B cell (primary cell): Measurements from ENCODE around the gene RRP12. TPM values are rescaled to one million over a fixed set of nuclear protein-coding genes. Genes with fewer than 3 reads are reported as not detected.
A peak's percentile ranks its signal among the peaks of the same experiment; 100 is the strongest.

Experiments used
- ATAC-seq: fragments of 200-7000 bp; cut with Tn5 transposase; one replicate; pipeline ENCODE4 v1.10.0; 2021; ENCODE audit warnings: low read depth, mild to moderate bottlenecking, moderate number of reproducible peaks, moderate library complexity
- CTCF ChIA-PET: fragments of 350-600 bp; sonication (Branson Sonifier 250); formaldehyde crosslinking; loops from one replicate; lab custom pipeline; 2021; ENCODE audit warnings: antibody characterized with exemption, inconsistent platforms; lab: Charles Lee
- POLR2A ChIA-PET: fragments of 350-600 bp; sonication (Branson Sonifier 250); formaldehyde crosslinking; loops from one replicate; lab custom pipeline; 2021; ENCODE audit warnings: antibody characterized with exemption; lab: Charles Lee
- DNase-seq: peaks from one replicate; pipeline ENCODE4 v3.0.0; 2013
- H2AFZ ChIP-seq: 2 replicates; pipeline ENCODE4 v1.6.1; 2012; ENCODE audit warnings: mild to moderate bottlenecking, low read depth, low read length; ENCODE audit not compliant: insufficient read depth, poor library complexity, severe bottlenecking
- H3K27ac ChIP-seq, 2 donors: 1 replicate in 1 of 2; 2 replicates in 1 of 2; pipeline ENCODE4 v1.5.1; 2012 to 2013; ENCODE audit warnings: low read length in 2 of 2, mild to moderate bottlenecking in 2 of 2, moderate library complexity in 1 of 2
- H3K27me3 ChIP-seq, 4 experiments: fragments of 200-600 bp in 1 of 4; sonication (generic) in 1 of 4; replicated peaks in 1 of 4; 1 replicate in 2 of 4; 2 replicates in 2 of 4; pipeline versions ENCODE4 v1.6.1 to v1.7.0; 2013 to 2016; ENCODE audit warnings: low read length in 3 of 4, mild to moderate bottlenecking in 2 of 4, mixed read lengths in 1 of 4, moderate library complexity in 1 of 4; ENCODE audit not compliant: insufficient read depth in 4 of 4, control insufficient read depth in 3 of 4; ENCODE audit errors: control extremely low read depth in 1 of 4
- H3K36me3 ChIP-seq, 2 experiments: replicated peaks in 1 of 2; 1 replicate in 1 of 2; 2 replicates in 1 of 2; pipeline versions ENCODE4 v1.6.1 to v1.7.1; 2013; ENCODE audit warnings: low read length in 1 of 2; ENCODE audit not compliant: insufficient read depth in 2 of 2, control insufficient read depth in 1 of 2; ENCODE audit errors: control extremely low read depth in 1 of 2, extremely low read depth in 1 of 2
- H3K4me1 ChIP-seq, 2 donors: fragments of 200-600 bp in 1 of 2; sonication (generic) in 1 of 2; 1 replicate in 1 of 2; 2 replicates in 1 of 2; pipeline versions ENCODE4 v1.5.1 to v1.6.1; 2013 to 2017; ENCODE audit warnings: low read length in 2 of 2; ENCODE audit not compliant: control insufficient read depth in 2 of 2, insufficient read depth in 2 of 2
- H3K4me2 ChIP-seq: replicated peaks from 2 replicates; pipeline ENCODE3; 2012; ENCODE audit warnings: mild to moderate bottlenecking, low read depth, low read length; ENCODE audit not compliant: poor library complexity, severe bottlenecking
- H3K4me3 ChIP-seq, 5 experiments: fragments of 200-600 bp in 1 of 5; sonication (generic) in 1 of 5; 1 replicate in 3 of 5; 2 replicates in 2 of 5; pipeline versions ENCODE4 v1.5.1 to v1.7.0; 2011 to 2016; ENCODE audit warnings: low read length in 4 of 5, mild to moderate bottlenecking in 4 of 5, low read depth in 2 of 5, control low read depth in 1 of 5, moderate library complexity in 1 of 5; ENCODE audit not compliant: insufficient read depth in 1 of 5; ENCODE audit errors: control extremely low read depth in 1 of 5, extremely low read depth in 1 of 5
- H3K79me2 ChIP-seq: fragments of 200-600 bp; sonication (generic); one replicate; pipeline ENCODE4 v1.6.0; 2016; ENCODE audit warnings: low read length; ENCODE audit not compliant: control insufficient read depth, insufficient read depth
- H3K9ac ChIP-seq: fragments of 200-600 bp; sonication (generic); 2 replicates; pipeline ENCODE4 v1.6.1; 2017; ENCODE audit warnings: mild to moderate bottlenecking, low read length, moderate library complexity
- H3K9me3 ChIP-seq, 3 donors: one replicate each; pipeline versions ENCODE4 v1.6.1 to v1.7.1; 2013; ENCODE audit warnings: low read length in 2 of 3; ENCODE audit not compliant: control insufficient read depth in 2 of 3, insufficient read depth in 1 of 3; ENCODE audit errors: control extremely low read depth in 1 of 3
- H4K20me1 ChIP-seq: 2 replicates; pipeline ENCODE4 v1.6.0; 2012; ENCODE audit warnings: mild to moderate bottlenecking, low read length; ENCODE audit not compliant: insufficient read depth, control insufficient read depth, poor library complexity, severe bottlenecking
- H3K27ac Mint-ChIP-seq: one replicate; pipeline ENCODE4 v1.8.0; 2021; ENCODE audit warnings: mixed read lengths
- H3K27me3 Mint-ChIP-seq: one replicate; pipeline ENCODE4 v1.8.0; 2021; ENCODE audit warnings: mixed read lengths
- H3K4me1 Mint-ChIP-seq: one replicate; pipeline ENCODE4 v1.8.0; 2021; ENCODE audit warnings: mixed read lengths
- H3K4me3 Mint-ChIP-seq: one replicate; pipeline ENCODE4 v1.8.0; 2021; ENCODE audit warnings: mixed read lengths
- H3K9me3 Mint-ChIP-seq: one replicate; pipeline ENCODE4 v1.8.0; 2022; ENCODE audit warnings: mixed read lengths; ENCODE audit not compliant: insufficient read depth
- EZH2 ChIP-seq: IDR thresholded peaks from 2 replicates; pipeline ENCODE4 v1.6.1; 2012; ENCODE audit warnings: borderline replicate concordance, low read depth, mild to moderate bottlenecking, moderate library complexity, low read length; ENCODE audit not compliant: insufficient read depth, poor library complexity, severe bottlenecking
- WGBS: methylation state at CpG from one replicate; pipeline ENCODE4 v1.1.5; 2013; ENCODE audit warnings: missing lambda C conversion rate; ENCODE audit not compliant: insufficient coverage; 5-methylcytosine and 5-hydroxymethylcytosine counted together
- intact Hi-C: fragments of 100-400 bp; cut with micrococcal nuclease; formaldehyde crosslinking; loops from one replicate; pipeline ENCODE4 v1.10.0; 2022
- polyA plus RNA-seq: library from polyadenylated mRNA; depleted of rRNA; stranded (reverse); fragments of >200 nt; gene quantifications from 2 replicates; pipeline ENCODE4 v1.2.3, GENCODE V29; 2012
- total RNA-seq, 2 donors: library from RNA; stranded (reverse); fragments of 120-200 nt in 1 of 2; gene quantifications; 1 replicate in 1 of 2; 2 replicates in 1 of 2; pipeline versions ENCODE4 v1.2.3 to v1.2.4, GENCODE V29; 2013 to 2022
- TF ChIP-seq, protein P1 (sequence below): fragments of 200-600 bp; IDR thresholded peaks from one replicate; pipeline ENCODE4 v1.8.0; 2022; ENCODE audit warnings: antibody characterized with exemption, mild to moderate bottlenecking

Gene RRP12
- total and polyA plus RNA-seq, 2 donors (not counting 1 experiment from before 2014, with no cell fraction given), result 19.3 to 35.7 TPM

DNA sequence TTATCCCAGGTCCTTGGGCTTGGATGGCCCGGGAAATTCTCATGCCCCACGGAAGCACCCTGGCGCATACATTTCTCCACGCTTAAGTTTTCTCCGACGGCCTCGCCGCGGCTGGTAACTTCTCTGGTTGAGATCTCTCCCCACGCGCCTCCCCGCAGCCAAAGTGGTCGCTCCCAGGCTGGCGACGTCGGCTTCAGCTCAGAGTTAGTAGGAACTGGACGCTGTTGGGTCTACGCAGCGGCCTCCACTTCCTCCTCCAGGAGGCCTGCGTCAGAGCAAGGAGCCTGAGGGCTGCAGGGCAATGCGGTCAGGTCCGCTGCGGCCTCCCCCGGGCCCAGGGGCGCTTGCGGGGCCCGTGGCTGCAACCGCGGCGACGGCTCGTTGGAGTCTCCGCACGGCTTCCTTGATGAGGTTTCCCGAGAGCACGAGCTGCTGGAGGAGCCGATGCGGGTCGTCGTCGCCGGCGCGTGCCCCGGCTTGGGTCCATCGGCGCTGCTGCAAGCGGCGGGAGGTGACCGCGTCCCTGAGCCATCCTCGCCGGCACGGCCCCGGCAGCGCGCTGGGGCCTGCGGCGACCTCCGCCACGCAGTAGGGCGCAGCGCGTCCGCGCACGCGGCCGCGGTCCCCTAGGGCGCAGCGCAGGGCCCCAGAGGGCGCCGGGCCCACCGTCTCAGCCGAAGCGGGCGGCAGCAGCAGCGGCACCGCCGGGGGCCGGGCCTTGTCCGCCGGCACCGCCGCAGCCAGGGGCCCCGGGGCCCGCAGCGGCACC, 67.4 kb downstream of the RRP12 start:
- no peaks in the 10 kb centered on the region for H3K9me3 Mint-ChIP-seq
- H4K20me1 ChIP-seq, result peaks cover 38% of the 10 kb centered on the region
- H3K27ac ChIP-seq, result peak overlapping the region in 1 of 2 donors; percentile 56
- POLR2A ChIA-PET, result interaction anchor here (1.1 to 4.2 kb wide), 3 partner anchors 11 to 14 kb away, joined by 3 to 32 read pairs (median 3); partner anchors contain the start of gene FRAT1
- no peaks in the 10 kb centered on the region for H3K9me3 ChIP-seq
- H3K4me1 Mint-ChIP-seq, result peaks cover 35% of the 10 kb centered on the region
- H3K27me3 ChIP-seq, result no peaks in the 10 kb centered on the region
- H2AFZ ChIP-seq, result peak overlapping the region; percentile 87
- ATAC-seq, result peak; percentile 19
- under 1% methylated on average over 89 of the region's 89 CpGs for WGBS
- intact Hi-C loops, result loop anchor here (1.0 kb wide), 3 partner anchors 13 to 68 kb away; partner anchors contain the start of genes ARHGAP19 and RRP12
- H3K36me3 ChIP-seq, result peaks cover 3 to 15% of the 10 kb centered on the region in 2 experiments
- H3K4me3 Mint-ChIP-seq, result peak overlapping the region; percentile 88
- no peak for TF ChIP-seq EZH2
- TF ChIP-seq, protein P1, sequence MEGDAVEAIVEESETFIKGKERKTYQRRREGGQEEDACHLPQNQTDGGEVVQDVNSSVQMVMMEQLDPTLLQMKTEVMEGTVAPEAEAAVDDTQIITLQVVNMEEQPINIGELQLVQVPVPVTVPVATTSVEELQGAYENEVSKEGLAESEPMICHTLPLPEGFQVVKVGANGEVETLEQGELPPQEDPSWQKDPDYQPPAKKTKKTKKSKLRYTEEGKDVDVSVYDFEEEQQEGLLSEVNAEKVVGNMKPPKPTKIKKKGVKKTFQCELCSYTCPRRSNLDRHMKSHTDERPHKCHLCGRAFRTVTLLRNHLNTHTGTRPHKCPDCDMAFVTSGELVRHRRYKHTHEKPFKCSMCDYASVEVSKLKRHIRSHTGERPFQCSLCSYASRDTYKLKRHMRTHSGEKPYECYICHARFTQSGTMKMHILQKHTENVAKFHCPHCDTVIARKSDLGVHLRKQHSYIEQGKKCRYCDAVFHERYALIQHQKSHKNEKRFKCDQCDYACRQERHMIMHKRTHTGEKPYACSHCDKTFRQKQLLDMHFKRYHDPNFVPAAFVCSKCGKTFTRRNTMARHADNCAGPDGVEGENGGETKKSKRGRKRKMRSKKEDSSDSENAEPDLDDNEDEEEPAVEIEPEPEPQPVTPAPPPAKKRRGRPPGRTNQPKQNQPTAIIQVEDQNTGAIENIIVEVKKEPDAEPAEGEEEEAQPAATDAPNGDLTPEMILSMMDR, result peak; percentile 21
- H3K27me3 Mint-ChIP-seq, result no peaks in the 10 kb centered on the region
- peak overlapping the region; percentile 83 for H3K4me2 ChIP-seq
- CTCF ChIA-PET, result interaction anchor here (0.6 to 3.8 kb wide), 5 partner anchors 12 to 55 kb away, joined by 3 to 31 read pairs (median 3); partner anchors contain the start of gene FRAT1
- H3K4me3 ChIP-seq, result peak overlapping the region; percentile 60 to 86 (median 75)
- H3K9ac ChIP-seq, result peak overlapping the region; percentile 85
- H3K27ac Mint-ChIP-seq, result peak overlapping the region; percentile 88
- H3K79me2 ChIP-seq, result peaks cover 38% of the 10 kb centered on the region
- peaks cover 29 to 30% of the 10 kb centered on the region in 2 donors for H3K4me1 ChIP-seq
- DNase-seq, result peak; percentile 55

DNA sequence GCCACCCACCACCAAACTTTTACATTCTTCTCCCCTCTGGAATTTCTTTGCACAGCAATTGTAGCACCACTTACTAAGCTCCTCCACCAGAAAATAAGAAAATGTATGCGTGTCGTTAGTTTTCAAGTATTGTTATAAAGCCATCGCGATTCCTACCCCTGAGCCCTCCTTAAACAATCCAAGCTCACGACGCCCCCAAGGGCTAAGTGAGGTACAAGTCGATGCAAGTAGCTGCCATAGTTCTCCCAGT, 67.9 kb downstream of the RRP12 start:
- intact Hi-C loops, result loop anchor here (1.0 kb wide), 1 partner anchor 13 kb away; no protein-coding TSS in a partner anchor
- Mint-ChIP-seq H3K27ac (peak overlapping the region; percentile 88), H3K4me1 (peaks cover 35% of the 10 kb centered on the region), H3K4me3 (peak overlapping the region; percentile 88), H3K27me3 (no peaks in the 10 kb centered on the region), H3K9me3 (no peaks in the 10 kb centered on the region)
- no peaks in the 10 kb centered on the region for H3K27me3 ChIP-seq
- 1% methylated on average over 5 of the region's 7 CpGs for WGBS
- peak overlapping the region; percentile 40 for H2AFZ ChIP-seq
- peaks cover 38% of the 10 kb centered on the region for H4K20me1 ChIP-seq
- H3K79me2 ChIP-seq, result peaks cover 38% of the 10 kb centered on the region
- TF ChIP-seq EZH2, result no peak
- TF ChIP-seq, protein P1, result no peak
- H3K4me3 ChIP-seq, result peak overlapping the region; percentile 60 to 86 (median 74)
- ATAC-seq, result no peak
- DNase-seq, result no peak
- H3K27ac ChIP-seq, result peak overlapping the region in 1 of 2 donors; percentile 56
- peak overlapping the region; percentile 83 for H3K4me2 ChIP-seq
- peaks cover 5 to 20% of the 10 kb centered on the region in 2 experiments for H3K36me3 ChIP-seq
- H3K4me1 ChIP-seq, result peaks cover 29 to 30% of the 10 kb centered on the region in 2 donors
- CTCF ChIA-PET, result interaction anchor here (0.5 to 3.8 kb wide), 6 partner anchors 12 to 55 kb away, joined by 3 to 31 read pairs (median 3); partner anchors contain the start of gene FRAT1
- POLR2A ChIA-PET, result interaction anchor here (1.1 to 4.2 kb wide), 3 partner anchors 11 to 14 kb away, joined by 3 to 32 read pairs (median 3); partner anchors contain the start of gene FRAT1
- H3K9me3 ChIP-seq, result no peaks in the 10 kb centered on the region
- peak overlapping the region; percentile 85 for H3K9ac ChIP-seq
